GM19351 (cell line): Measurements from ENCODE around the gene APOA5.
"Not testable (repeated sequence)": the region's sequence is repeated elsewhere in the genome, so short reads cannot be mapped to it uniquely, and the experiment has no call there.

ENCODE experiments used
- ATAC-seq: cut with Tn5 transposase; IDR thresholded peaks from one replicate; pipeline ENCODE4 v1.9.1; 2021; ENCODE audit warnings: mild to moderate bottlenecking, moderate library complexity; ENCODE audit not compliant: unreplicated experiment

The APOA5 gene

DNA sequence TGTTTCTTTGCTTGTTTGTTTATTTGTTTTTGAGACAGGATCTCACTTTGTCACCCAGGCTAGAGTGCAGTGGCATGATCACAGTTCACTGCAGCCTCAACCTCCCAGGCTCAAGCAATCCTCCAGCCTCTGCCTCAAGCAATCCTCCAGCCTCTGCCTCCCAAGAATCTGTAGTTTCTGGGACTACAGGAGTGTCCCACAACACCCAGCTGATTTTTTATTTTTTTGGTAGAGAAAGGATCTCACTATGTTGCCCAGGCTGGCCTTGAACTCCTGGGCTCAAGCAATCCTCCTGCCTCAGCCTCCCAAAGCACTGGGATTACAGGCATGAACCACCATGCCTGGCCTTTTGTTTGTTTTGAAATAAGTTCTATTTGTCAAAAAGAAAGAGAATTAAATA is 10.0 kb upstream of the APOA5 start:
- not testable (repeated sequence) for ATAC-seq

DNA sequence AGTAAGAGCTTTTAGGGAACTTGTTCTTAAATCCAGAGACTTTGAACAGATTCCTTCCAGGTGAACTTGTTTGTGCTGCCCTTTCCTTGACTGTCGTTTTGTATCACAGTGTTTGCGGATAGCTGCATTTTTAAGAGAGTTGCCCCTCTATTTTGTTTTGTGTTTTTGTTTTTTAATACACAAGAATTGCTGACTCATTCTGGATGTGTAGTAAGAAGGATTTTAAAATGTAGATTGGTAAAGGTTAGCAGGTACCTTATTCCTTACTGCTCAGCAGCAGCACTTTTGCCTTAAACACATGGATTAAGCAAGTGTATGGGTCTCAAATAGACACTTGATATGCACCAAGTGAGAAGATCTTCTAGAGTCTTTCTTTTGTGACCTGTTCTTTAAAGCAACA is 8.9 kb upstream of the APOA5 start:
- ATAC-seq, result no peak

DNA sequence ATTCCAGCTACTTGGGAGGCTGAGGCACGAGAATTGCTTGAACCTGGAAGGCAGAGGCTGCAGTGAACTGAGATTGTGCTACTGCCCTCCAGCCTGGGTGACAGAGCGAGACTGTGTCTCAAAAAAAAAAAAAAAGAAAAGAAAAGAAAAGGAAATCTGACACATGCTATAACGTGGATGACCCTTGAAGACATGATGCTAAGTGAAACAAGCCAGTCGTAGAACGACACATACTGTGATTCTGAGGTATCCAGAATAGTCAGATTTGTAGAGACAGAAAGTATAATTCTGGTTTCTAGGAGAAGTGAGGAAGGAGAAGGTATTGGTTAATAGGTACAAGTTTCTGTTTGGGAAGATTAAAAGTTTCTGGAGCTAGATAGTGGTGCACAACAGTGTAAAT is 6.7 kb upstream of the APOA5 start:
- ATAC-seq, result no peak

DNA sequence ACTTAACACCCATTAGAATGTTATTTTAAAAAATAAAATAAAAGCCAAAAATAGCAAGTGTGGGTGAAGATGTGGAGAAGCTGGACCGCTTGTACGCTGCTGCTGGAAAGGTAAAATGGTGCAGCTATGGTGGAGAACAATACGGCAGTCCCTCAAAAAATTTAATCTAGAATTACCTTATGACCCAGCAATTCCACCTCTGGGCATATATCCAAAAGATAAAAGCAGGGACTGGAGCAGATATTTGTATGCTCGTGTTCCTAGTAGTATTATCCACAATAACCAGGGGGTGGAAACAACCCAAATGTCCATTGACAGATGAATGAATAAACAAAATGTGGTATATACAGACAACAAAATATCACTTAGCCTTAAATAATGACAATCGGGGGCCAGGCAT is 6.1 kb upstream of the APOA5 start:
- no peak for ATAC-seq

DNA sequence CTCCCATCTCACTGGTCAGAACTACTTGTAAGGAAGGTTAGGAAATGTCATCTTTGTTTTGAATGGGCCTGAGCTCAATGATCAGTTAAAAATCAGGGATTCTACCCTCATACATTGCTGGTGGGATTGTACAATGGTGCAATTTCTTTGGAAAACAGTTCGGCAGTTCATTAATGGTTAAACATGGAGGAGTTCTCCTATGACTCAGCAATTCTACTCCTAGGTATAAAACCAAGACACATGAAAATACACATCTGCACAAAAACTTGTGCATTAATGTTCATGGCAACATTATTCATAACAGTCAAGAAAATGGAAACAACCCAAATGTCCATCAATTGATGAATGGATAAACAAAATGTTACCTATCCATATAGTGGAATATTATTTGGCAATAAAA is 4.9 kb upstream of the APOA5 start:
- ATAC-seq, result no peak

DNA sequence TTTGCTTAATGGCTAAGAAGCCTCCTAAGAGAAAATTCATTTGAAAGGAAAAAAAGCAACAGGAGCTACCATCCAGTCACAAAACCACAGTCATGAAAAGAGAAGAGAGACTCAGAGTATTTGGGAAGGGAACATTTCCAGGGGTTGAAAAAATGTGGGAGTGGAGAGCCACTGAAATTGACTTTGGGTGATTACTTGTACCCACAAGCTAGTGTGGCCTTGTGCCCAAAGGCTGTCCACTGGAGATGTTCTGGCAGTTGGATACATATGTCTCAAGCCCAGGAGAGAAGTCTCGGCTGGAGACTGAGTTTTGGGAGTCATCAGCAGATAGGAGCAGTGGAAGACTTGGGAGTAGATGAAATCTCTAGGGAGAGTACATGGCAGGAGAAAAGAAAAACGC is 3.2 kb upstream of the APOA5 start:
- no peak for ATAC-seq

DNA sequence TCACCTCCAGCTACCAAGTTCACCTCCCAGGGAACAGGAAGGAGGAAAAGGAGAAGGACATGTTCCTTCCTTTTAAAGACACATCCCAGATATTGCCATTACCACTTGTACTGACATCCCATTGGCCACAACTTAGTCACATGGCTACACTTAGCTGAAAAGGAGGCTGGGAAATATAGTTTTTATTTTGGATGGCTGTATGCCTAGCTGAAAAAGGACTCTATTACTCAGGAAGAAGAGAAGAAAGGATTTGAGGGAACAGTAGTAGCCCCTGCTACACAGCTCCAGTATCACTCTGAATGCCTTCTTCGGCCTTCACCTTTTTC is 2.1 kb upstream of the APOA5 start:
- no peak for ATAC-seq

DNA sequence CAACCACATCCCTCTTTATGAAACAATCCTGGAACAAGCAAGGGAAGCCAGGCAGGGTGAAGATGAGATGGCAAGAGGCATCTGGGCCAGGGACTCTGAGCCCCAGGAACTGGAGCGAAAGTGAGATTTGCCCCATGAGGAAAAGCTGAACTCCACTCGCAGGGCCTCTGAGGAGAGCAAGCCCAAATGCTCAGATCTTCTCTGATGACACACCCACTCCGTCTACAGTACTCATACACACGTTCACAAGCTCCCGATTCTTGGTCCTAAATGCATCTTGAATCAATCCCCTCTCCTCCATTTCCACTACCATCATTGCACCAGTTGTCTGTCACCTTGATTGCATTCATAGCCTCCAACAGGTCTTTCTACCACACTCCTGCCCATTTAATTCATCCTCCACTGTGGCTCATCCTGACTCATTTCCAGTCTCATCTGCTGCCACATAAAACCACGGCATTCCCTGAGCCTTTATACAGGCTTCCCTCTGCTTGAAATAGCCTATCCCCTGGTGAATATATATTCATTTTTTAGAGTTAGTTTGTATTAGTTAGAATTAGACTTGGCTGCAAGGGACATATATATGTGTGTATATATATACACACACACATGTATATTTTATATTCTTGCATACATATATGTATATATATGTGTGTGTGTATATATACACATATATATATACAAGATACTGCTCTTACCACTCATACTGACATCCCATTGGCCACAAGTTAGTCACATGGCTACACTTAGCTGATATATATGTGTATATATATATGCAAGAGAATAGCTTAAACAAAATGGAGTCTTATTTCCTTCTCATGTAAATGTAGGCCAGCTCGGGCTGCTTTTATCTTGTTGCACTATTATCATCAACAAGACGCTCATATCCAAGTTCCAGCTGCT is 1.4 kb upstream of the APOA5 start:
- ATAC-seq, result no peak

DNA sequence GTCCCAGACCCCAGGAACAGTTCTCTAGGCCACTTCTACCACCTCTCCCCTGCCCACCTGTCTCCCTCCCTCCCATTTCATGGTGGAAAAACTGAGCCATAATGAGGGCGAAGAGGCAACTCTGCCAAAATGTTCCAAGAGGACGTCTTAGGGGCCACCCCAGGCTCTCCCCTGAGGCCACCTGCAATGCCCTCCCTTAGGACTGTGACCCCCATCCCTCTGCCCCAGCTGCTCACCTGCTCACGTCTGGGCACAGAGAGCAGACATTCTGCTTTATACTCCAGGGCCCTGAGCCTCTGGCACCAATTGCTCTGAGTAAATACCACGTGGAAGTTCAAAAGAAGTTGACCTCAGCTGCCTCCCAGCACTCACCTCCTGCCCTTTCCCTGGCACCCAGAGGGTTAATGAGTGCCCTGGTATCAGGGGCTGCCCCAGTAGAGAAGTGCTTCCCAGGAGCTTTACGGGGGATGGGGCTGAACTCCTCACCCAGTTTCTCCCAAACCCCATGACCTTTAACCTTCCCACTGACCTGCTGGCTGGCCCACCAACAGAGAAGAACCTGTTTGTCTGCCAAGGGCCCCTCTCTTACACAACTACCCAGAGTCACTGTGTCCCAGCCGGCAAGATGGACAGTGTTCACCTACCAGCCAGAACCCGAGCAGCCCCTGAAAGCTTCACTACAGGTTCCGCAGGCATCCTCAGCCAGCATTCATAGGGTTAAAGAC is 627 bp upstream of the APOA5 start:
- ATAC-seq, result no peak

DNA sequence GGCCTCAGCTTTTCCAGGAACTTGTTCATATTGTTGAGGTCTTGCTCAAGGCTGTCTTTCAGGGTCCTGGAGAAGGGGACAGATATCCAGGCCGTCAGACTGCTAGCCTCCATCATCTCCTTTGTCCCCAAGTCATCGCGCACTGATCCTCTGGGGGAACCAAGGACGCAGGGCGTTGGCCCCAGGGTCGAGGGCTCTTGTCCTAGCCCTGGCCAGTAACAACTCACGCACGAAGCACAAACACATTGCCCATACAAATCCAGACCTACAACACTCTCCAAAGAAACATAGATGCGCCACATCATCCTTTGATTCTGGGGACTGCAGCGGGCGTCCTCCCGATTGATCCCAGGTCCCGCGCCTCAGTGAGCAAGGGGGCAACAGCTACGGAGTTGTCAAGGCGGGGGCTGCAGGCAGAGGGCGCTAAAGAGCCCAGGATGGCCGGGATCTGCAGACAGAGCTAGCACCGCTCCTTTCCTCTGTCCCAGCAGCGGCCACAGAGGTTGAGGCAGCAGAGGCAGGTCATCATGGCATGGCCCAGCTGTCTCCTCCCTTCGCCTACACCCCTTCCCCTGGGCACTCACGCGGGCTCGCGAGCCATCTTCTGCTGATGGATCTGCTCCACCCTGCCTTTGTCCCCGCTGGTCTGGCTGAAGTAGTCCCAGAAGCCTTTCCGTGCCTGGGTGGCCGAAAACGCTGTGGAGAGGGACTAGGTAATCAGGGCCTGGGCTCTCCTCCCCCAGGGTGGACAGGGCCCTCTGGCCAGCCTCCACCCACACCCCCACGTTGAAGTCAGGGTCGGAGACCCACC is 472 bp downstream of the APOA5 start:
- peak; percentile 47 for ATAC-seq

DNA sequence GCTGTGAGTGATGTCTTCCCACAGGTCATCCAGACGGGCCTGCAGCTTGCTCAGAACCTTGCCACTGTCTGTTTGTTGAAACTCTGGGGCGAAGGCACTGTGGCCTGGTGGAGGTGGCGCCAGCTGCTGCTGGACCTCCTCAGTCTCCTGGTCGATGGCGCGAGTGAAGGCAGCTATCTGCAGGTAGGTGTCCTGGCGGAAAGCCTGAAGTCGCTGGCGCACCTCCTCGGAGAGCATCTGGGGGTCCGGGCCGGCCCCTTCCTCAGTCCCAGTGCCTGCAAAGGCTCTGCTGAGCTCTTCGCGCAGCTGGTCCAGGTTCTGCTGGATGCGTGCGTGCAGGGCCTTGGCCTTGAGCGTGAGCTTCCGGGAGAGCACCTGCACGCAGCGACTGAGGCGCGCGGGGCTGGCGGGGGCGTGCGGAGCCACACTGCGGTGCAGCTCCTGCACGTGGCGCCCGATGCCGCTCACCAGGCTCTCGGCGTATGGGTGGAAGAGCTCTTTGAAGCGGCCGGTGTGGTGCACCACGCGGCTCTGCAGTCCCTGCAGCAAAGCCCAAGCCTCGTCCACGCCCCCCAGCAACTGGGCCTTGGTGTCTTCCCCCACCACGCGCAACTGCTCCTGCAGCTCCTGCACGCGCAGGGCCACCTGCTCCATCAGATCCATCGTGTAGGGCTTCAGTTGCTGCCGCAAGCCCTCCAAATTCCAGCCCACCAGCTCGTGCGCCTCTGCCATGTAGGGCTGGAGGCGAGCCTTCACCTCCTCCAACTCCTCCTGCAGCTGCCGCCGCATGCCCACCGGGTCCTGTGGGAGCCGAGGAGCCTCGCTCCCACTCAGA is 1.3 kb downstream of the APOA5 start:
- ATAC-seq, result no peak

DNA sequence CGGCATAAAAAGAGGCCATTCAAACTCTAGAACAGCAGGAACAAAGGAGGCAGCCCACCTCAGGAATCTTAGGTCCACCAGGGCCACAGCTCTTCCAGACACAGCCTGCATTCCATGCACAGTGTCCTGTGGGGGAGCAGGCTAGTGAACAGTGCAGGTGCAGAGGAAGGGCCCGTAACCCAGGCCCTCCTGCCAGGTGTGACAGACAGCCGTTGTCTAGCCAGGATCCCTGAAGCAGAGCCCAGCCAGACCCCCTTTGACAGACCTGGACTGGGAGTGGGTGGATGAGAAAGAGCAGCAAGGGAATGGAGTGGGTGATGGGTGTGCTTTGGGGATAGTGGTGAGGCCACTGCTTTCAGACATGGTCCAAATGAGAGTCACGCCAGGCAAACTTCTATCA is 2.7 kb downstream of the APOA5 start:
- ATAC-seq, result no peak

DNA sequence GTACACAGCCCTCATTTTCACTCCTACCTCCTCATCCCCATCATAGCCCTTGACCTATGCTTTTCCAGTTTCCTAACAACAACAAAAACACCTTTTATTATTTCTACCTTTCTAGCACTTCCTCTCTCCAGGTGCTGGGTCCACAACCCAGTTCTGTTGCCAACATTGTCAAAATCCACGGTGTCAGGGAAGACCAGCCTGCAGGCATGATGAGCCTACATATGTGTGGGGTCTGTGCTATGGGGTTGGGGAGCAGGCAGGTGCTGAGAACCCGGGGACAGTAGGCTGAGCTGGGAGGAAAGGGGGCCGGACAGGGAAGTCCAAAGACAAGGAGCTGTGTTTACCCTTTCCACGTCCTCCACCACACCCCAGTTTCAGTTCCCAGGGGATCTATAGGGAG is 3.1 kb downstream of the APOA5 start:
- no peak for ATAC-seq

DNA sequence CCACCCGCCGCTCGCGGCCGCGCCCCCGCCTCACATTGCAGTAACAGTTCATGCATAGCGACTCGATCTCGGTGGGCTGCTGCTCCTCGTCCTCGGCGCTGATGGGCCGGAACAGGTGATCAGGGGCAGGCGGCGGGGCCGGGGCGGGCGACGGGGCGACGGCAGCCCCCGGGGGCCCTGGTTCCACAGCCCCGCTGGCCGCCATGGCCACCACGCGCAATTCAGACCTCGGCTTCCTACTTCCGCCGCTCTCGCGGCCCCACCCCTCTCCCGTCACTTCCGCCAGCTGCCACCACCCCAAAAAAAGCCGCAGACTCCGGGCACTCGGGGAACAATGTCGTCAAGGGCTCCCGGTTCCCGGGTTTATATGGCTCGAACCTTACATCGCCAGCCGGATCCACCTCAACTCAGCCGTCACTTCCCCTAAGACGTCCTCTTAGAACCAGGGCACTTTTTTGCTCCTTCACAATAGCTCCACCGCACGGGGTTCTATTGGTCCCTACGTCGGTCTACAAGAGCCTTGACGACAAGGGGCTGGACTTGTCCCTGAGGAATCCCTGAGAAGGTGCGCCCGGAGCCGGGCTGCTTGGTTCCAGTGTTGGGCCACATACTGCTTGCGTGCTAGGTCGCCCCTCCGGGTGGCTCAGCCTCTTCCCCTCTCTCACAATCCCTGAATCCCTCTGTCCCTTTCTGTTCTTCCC is 3.7 kb downstream of the APOA5 start, which contains the start of gene ZPR1:
Gene ZPR1, minus strand, starts transcription at position 238 of the 701 bp plus-strand sequence. Its CDS starts 33 bp downstream, at position 205.
- ATAC-seq, result peak; percentile 93

DNA sequence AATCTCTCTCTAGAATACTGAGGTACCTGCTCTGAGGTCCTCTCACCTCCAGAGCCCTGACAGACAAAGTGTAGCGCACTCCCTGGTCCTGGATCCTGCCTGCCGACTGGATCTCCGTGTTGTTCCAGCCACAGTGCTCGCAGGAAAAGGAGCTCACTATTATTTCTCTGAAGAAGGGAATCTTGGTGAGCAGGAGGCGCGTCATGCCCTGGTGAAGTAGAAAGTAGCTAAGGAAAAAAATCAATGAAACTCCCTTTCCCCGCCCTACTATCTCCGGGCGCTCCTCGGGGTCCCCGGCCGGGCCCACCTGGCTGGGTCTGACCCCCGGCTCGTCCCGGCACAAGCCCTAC is 4.3 kb downstream of the APOA5 start:
- no peak for ATAC-seq

DNA sequence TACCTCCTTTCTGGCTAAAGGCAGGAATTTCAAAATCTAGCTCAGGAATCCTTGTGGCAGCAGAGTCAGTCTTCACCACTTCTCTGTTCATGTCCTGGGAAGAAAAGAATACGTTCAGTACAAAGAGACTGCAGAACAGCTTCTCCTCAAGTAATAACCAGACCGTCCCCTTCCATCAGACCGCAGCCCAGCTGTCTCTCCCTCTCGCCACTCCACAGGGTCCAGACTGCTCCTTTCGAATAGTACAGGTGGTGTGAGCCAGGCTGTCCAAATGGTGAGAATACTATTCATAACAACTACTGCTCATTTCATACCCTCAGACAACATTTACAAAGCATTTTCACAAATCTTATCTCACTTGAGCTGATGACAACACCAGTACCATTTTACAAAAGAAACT is 4.7 kb downstream of the APOA5 start:
- no peak for ATAC-seq

DNA sequence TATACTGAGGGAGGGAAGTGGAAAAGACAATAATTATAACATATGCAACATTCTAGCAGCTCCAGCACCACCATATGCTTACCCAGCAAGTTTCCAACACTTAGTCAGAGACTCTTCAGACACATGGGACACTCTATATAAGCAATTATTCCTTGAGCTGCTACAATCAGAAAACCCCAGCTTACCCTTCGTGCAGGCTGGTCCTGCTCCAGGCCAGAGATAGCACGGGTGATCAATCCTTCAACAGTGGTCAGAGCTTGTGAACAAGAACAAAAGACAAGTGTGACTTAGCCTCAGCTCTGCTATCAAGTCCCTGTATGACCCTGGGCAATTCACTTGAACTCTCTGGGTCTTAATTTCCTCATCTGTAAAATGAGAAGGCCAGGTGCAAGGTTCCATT is 5.4 kb downstream of the APOA5 start:
- no peak for ATAC-seq

DNA sequence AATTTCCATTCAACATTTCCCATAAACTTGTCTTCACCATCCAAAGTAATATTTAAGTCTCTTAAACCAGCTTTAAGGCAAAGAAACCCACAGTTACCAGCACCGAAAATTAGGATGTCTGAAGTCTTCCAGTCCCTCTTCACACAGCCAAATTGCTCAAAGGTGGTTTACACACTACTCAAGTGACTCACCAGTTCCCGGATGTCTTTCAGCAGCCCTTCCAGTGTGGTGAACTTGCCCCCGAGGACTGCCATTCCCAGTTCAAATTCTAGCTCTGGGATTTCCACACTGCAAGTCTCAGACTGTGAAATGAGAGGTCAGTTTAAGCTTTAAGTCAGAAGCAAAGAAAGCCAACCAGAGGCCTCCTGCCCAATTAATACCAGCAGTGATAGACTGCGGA is 9.0 kb downstream of the APOA5 start:
- ATAC-seq, result no peak

DNA sequence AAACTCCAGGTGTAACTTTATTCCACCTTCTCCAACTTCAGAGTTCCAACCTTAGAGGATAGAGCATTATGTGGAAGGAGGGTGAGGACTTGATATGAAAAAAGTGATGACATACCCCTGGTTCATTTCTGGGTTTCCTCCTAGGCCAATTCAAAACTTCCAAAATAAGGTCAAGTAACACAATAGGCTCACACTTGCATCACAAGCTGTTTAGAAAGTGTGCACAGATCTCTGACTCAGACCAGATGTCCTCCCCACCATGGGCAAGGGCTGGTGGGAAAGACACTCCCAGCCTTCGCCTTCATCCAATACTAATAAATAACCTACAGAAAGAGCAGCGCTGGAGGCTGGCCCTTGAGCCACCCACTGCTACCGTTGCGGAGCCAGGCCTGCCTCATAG is 13.1 kb downstream of the APOA5 start:
- no peak for ATAC-seq

DNA sequence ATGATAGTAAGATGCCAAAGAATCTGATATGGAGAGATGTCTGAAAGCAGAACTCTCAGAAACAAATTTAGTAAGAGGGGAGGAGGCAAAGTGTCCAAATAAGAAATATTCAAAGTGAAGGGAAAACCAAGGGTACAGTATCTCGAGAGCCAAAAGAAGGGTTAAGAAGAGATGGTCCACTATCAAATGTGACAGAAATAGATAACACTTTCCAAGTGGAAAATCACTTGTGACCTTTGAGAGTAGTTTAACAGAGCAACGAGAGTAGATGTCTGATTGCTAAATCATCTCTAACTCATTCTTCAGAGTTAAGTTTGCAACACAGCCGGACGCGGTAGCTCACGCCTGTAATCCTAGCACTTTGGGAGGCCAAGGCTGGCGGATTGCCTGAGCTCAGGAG is 14.6 kb downstream of the APOA5 start:
- no peak for ATAC-seq
